Measurements from ENCODE around the gene ENAH. TPM values are rescaled to one million over a fixed set of nuclear protein-coding genes. Genes with fewer than 3 reads are reported as not detected.

Gene ENAH
- total and polyA plus RNA-seq, 9 of the 15 experiments (the other 6 are each of a cell fraction or from before 2014, with no cell fraction given) = 0.03 to 1.2 (median 0.15) TPM

- TF ChIP-seq MAZ (CRISPR knock-in tag; conservative IDR thresholded peaks at IDR 0.05 in 1 of 2, IDR thresholded peaks at IDR 0.05 in 1 of 2) = peak in 1 of 2 experiments; percentile 61; a peak in 1 of 4 replicates
- TF ChIP-seq CTCF (IDR thresholded peaks at IDR 0.05 in 2 of 3, conservative IDR thresholded peaks at IDR 0.05 in 1 of 3; ENCODE audit: insufficient read depth in 2 of 3, low read depth in 1 of 3, low read length in 3 of 3) = no peak
- TF ChIP-seq FOXM1 (IDR thresholded peaks at IDR 0.05; ENCODE audit: low read depth) = no peak
- TF ChIP-seq FOXM1 (CRISPR knock-in tag; IDR thresholded peaks at IDR 0.05; ENCODE audit: low read depth) = no peak
- TF ChIP-seq SMAD2 (IDR thresholded peaks at IDR 0.05; ENCODE audit: low read depth, low read length) = no peak
- no peak for TF ChIP-seq FOXK1 (CRISPR knock-in tag; IDR thresholded peaks at IDR 0.05; ENCODE audit: borderline replicate concordance)
- peak; percentile 82 for TF ChIP-seq KLF13 (tag; IDR thresholded peaks at IDR 0.05; ENCODE audit: borderline replicate concordance, low read depth)
- TF ChIP-seq CLOCK (CRISPR knock-in tag; IDR thresholded peaks at IDR 0.05; ENCODE audit: borderline replicate concordance) = 0 out of 2 replicates have a peak, but pooled peaks have one; percentile 44
- TF ChIP-seq ELK1 (CRISPR knock-in tag; IDR thresholded peaks at IDR 0.05) = no peak
- no peak for TF ChIP-seq POLR3G (IDR thresholded peaks at IDR 0.05; ENCODE audit: extremely low read depth, insufficient read length, insufficient replicate concordance)
- TF ChIP-seq ZNF75A (CRISPR knock-in tag; IDR thresholded peaks at IDR 0.05) = 0 out of 2 replicates have a peak, but pooled peaks have one; percentile 25
- no peak for TF ChIP-seq ARID3A (IDR thresholded peaks at IDR 0.05; ENCODE audit: borderline replicate concordance, low read depth, low read length)
- no peak for TF ChIP-seq RERE (CRISPR knock-in tag; IDR thresholded peaks at IDR 0.05; ENCODE audit: borderline replicate concordance)
- no peak for TF ChIP-seq EP300 (IDR thresholded peaks at IDR 0.05; ENCODE audit: low read length)
Observed at GRCh38 chr1:225466848-225467192, 186.1 kb downstream of the ENAH start (continued).
